Stimulated activated naive B cell treated with anti-CD40 and anti-IgM and Interleukin-4, amounts not matched to agents 10 μg/mL and 1 μg/mL and 100 μg/mL, for 72 hours (primary cell): ENCODE results near the gene TMEM45A.

Experiments used
- ATAC-seq, 2 donors: fragments of 150-1000 bp; cut with Tn5 transposase; replicated peaks; 2 replicates each; pipeline ENCODE4 v1.10.0; 2021; ENCODE audit warnings: moderate library complexity in 1 of 2
- DNase-seq: peaks from one replicate; pipeline ENCODE4 v3.0.0; 2021
- H3K27ac Mint-ChIP-seq: one replicate; pipeline ENCODE4 v1.8.0; 2022; ENCODE audit warnings: mild to moderate bottlenecking, mixed read lengths
- H3K27me3 Mint-ChIP-seq, 2 donors: one replicate each; pipeline ENCODE4 v1.8.0; 2022; ENCODE audit warnings: mixed read lengths in 2 of 2
- H3K36me3 Mint-ChIP-seq, 2 donors: one replicate each; pipeline ENCODE4 v1.8.0; 2022; ENCODE audit warnings: mixed read lengths in 2 of 2, mild to moderate bottlenecking in 1 of 2
- H3K4me1 Mint-ChIP-seq, 2 donors: one replicate each; pipeline ENCODE4 v1.8.0; 2022; ENCODE audit warnings: mixed read lengths in 2 of 2, mild to moderate bottlenecking in 1 of 2
- H3K4me3 Mint-ChIP-seq, 2 donors: one replicate each; pipeline ENCODE4 v1.8.0; 2022; ENCODE audit warnings: mild to moderate bottlenecking in 2 of 2, mixed read lengths in 2 of 2, moderate library complexity in 1 of 2
- H3K9me3 Mint-ChIP-seq, 2 donors: one replicate each; pipeline ENCODE4 v1.8.0; 2022; ENCODE audit warnings: mixed read lengths in 2 of 2, mild to moderate bottlenecking in 1 of 2

TMEM45A gene

DNA sequence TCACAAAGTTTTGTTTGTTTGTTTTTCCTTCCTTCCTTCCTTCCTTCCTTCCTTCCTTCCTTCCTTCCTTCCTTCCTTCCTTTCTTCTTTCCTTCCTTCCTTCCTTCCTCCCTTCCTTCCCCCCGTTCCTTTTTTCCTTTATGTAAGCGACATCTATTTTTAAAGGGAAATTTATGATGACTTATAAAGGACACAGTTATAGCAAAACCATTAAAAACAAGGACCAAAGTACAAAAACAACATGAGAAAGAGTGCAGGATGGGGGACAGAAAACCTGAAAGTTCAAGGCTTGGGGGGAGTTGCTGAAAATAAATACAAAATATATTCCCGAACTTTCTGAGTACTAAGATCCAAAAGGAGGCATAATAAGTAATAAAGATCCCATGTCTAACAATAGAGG, 118.8 kb downstream of the TMEM45A start:
- no peak for DNase-seq
- Mint-ChIP-seq H3K27me3 (peaks cover 18 to 23% of the 10 kb centered on the region in 2 donors), H3K9me3 (no peaks in the 10 kb centered on the region), H3K4me3 (no peak overlapping the region), H3K27ac (no peak overlapping the region), H3K36me3 (no peaks in the 10 kb centered on the region), H3K4me1 (peaks cover 6 to 18% of the 10 kb centered on the region in 2 donors)
- ATAC-seq: no peak

- no peaks in the 10 kb centered on the region for H3K36me3 Mint-ChIP-seq
- DNase-seq: no peak
- H3K4me3 Mint-ChIP-seq: no peak overlapping the region
- H3K9me3 Mint-ChIP-seq: no peaks in the 10 kb centered on the region
- no peak overlapping the region for H3K27ac Mint-ChIP-seq
- H3K27me3 Mint-ChIP-seq: peaks cover 21 to 26% of the 10 kb centered on the region in 2 donors
- no peaks in the 10 kb centered on the region for H3K4me1 Mint-ChIP-seq
- no peak for ATAC-seq
Observed at GRCh38 chr3:100613721-100614390, 121.4 kb downstream of the TMEM45A start.

DNA sequence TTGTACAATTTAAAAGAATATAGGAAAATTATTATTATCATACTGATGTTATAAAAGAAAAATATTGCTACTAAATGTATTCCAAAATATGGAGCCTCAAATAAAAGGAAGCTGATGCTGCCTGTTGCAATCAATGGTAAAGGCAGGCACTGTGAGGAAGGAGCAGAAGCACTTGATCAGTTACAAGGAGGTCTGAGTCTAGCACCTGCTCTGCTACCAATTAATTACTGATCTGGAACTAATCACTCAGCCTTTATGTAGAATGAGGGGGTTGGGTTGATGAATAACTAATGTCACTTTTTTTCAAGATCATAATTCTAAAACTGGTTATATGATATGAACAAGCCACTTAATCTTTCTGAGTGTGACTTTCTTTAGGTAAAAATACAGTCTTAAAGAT, 122.5 kb downstream of the TMEM45A start:
- DNase-seq: no peak
- H3K4me1 Mint-ChIP-seq: no peaks in the 10 kb centered on the region

DNA sequence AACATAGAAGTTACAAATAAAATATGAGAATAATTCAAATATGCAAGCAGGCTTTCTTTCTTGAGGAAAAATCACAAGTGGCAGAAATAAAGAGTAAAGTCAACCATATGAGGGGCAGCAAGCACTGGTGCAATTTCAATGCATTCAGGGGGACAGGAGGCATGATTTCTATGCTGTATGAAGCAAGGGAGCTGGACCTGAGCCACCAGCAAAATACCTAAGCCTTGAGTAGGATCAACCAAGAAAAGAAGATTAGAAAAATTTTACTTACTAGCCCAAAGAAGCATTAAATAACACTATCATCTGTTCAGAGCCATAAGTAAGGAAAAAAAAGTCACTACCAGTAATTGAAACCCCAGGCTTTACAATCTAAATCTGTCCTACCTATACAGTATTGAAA, 123.3 kb downstream of the TMEM45A start:
- no peak for ATAC-seq
- H3K4me3 Mint-ChIP-seq: no peak overlapping the region
- no peaks in the 10 kb centered on the region for H3K4me1 Mint-ChIP-seq
- no peaks in the 10 kb centered on the region for H3K36me3 Mint-ChIP-seq
- H3K9me3 Mint-ChIP-seq: no peaks in the 10 kb centered on the region
- peaks cover 18 to 25% of the 10 kb centered on the region in 2 donors for H3K27me3 Mint-ChIP-seq
- H3K27ac Mint-ChIP-seq: no peak overlapping the region
- no peak for DNase-seq

More for the DNA sequence above, 122.5 kb downstream of the TMEM45A start:
- Mint-ChIP-seq H3K9me3 (no peaks in the 10 kb centered on the region), H3K36me3 (no peaks in the 10 kb centered on the region), H3K4me3 (no peak overlapping the region), H3K27me3 (peaks cover 21 to 29% of the 10 kb centered on the region in 2 donors), H3K27ac (no peak overlapping the region)
- ATAC-seq: no peak

- no peaks in the 10 kb centered on the region for H3K36me3 Mint-ChIP-seq
- DNase-seq (no peak), ATAC-seq (no peak)
- H3K27ac Mint-ChIP-seq: no peak overlapping the region
- peaks cover 10 to 11% of the 10 kb centered on the region in 2 donors for H3K9me3 Mint-ChIP-seq
- peaks cover 10 to 17% of the 10 kb centered on the region in 2 donors for H3K27me3 Mint-ChIP-seq
- no peaks in the 10 kb centered on the region for H3K4me1 Mint-ChIP-seq
- no peak overlapping the region for H3K4me3 Mint-ChIP-seq
Observed at GRCh38 chr3:100621251-100621650, 128.8 kb downstream of the TMEM45A start.
